Measurements from ENCODE around the gene COG5.
A peak's percentile ranks its signal among the peaks of the same experiment; 100 is the strongest.

COG5 gene

DNA sequence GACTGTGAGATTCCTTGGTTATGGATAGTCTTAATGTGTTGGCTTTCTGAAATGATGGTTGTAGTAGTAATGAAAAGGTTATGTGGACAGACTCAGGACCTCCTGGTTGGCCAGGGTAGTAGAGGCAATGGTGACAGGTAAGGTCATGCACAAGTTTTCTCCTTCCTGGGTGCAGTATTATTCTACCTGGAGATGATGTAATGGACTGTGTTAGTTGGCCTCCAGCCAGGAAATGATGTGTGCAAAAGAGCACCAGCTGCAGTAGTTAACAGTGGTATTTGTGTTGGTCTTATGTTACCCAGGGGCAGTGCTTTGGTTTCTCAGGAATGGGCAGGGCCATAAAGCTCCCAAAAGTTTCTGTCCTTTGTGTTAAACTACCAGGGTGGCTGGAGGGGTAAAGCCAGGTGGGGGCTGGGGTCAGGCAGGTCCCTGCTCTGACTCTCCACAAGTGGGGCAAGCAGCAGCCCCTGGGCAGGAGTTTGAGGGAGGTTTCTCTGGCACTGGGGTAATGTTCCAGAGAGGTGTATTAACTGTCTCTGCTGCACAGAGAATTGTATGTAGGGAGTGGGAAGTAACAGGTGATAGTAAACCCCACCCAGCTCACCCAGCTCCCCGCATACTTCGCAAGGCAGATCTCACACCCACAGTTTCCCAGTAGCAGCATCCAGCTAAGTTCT lies 57.6 kb downstream of the COG5 start:
- DNase-seq, result no peak

DNA sequence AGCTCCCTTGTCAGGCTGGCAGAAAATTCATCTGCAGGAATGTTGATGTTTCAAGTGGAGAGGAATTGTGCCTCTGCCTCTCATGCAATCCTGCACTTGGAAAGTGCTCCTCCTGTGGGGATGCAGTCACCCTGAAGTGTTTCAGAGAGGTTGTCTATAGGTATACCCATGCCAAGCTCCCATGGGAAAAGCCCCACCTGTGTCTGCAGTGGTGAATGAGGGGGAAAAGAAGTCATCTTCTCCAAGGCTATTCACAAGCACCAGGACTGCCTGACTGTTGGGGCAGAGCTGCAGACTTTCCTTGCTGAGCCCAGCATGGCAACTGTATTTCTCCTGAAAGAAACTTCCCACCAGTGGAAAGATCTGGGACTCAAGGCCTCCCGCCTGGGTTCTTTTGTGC lies 58.4 kb downstream of the COG5 start:
- no peak for DNase-seq

DNA sequence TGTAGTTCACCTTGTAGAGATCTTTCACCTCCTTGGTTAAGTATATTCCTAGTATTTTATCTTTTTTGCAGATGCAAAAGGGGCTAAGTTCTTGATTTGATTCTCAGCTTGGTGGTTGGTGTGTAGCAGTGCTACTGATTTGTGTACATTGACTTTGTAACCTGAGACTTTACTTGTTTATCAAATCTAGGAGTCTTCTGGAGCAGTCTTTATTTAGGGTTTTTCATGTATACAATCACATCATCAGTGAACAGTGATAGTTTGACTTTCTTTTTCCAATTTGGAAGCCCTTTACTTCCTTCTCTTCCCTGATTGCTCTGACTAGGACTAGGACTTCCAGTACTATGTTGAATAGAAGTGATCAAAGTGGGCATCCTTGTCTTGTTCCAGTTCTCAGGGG lies 60.0 kb downstream of the COG5 start:
- no peak for DNase-seq

DNA sequence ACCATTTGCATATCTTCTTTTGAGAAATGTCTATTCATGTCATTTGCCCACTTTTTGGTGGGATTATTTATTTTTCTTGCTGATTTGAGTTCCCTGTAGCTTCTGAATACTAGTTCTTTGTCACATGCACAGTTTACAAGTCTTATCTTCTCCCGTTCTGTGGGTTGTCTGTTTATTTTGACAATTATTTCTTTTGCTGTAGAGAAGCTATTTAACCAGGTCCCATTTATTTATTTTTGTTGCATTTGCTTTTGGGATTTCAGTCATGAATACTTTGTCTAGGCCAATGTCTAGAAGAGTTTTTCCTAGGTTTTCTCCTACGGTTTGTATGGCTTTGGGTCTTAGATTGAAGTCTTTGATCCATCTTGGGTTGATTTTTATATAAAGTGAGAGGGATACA lies 60.9 kb downstream of the COG5 start:
- DNase-seq, result no peak

DNA sequence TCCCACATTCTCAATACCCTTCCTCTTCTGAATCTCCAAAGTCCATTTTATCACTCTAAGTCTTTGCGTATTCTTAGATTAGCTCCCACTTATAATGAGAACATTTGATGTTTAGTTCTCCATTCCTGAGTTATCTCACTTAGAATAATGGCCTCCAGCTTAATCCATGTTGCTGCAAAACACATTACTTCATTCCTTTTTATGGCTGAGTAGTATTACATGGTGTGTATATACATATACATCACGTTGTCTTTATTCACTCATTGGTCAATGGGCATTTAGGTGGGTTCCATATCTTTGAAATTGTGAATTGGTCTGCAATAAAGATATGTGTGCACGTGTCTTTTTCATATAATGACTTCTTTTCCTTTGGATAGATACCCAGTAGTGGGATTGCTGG lies 61.6 kb downstream of the COG5 start:
- DNase-seq, result no peak

DNA sequence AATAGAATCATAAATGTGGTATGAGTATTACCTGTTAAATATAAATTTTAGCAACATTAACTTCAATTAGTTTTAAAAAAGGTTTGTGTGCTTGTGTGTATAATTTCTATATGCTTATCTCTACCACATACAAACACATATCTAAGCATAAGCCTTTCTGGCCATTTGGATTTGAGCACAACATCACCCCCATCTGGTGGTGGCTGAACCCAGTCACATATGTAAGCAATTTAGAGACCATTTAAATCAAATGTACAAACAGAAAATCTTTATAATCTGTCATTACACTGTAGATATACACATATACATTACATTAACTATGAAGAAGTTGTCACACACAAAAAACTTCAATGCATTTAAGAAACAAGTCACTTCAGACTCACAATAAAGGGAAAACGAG lies 62.1 kb downstream of the COG5 start:
- DNase-seq, result peak; percentile 28

DNA sequence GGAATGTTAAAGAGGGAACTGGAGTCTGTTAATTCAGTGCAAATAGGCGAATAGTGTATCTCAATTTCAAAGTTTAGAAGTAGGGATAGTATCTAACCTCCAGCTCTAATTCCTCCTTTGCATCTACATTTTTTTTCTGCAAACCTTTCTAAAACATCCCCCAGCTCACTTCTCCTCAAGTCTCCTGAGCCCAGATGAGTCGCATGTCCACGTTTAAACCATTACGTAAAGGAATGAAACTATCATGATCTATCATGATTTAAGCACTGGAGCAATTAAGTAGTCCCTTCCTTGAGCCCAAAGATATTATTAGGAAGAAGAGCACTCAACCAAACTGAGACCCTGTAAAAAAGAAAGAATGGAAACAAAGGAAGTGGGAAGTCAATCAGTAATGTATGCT lies 64.0 kb downstream of the COG5 start:
- DNase-seq, result peak; percentile 23

DNA sequence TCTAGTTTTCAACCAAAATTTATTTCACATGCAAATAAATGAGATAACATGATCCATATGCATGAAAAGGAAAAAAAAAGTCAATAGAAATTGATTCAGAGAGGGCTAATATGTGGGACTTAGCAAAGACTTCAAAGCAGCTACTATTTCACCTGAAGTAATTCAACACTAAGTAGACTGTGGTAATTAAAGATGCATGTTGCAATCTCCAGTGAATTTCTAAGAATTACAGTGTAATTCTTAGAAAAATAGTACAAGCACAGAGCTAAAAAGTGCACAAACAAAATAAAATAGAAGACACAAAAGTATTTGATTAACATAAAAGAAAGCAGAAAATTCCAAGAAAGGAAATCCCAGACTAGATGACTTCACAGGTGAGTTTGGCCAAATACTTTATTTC lies 68.2 kb downstream of the COG5 start:
- DNase-seq, result no peak

DNA sequence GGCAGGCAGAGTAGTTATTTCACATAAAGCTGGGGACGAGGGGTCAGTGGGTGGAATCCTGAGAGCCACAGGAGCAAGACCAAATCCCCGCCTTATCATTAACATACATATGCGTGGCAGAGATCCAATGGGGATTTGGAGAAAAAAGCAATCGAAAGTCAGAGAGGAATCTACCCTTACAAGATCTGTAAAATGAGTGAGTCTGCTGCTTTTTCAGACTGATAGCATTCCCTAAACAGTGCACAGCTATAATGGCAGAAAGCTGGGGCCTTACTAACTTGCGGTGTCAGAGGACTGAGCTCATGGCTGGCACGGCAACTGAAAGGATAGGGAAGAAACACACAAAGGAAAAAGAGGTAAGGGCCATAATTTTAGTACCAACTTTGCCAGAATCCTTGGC lies 68.8 kb downstream of the COG5 start:
- DNase-seq, result no peak

DNA sequence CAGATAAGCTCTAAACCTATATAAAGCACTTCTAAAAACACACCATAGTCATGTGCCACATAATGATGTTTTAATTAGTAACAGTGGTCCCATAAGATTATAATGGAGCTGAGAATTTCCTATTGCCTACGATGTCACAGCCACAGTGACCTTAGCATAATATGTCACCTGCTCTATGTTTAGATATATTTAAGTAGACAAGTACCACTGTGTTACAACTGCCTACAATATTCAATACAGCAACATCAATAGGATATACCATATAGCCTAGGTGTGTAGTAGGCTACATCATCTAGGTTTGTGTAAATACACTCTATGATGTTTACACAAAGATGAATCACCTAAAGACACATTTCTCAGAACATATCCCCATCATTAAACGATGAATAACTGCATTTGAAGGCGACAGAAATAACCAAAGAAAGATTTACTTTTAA lies 69.4 kb downstream of the COG5 start:
- DNase-seq, result no peak

DNA sequence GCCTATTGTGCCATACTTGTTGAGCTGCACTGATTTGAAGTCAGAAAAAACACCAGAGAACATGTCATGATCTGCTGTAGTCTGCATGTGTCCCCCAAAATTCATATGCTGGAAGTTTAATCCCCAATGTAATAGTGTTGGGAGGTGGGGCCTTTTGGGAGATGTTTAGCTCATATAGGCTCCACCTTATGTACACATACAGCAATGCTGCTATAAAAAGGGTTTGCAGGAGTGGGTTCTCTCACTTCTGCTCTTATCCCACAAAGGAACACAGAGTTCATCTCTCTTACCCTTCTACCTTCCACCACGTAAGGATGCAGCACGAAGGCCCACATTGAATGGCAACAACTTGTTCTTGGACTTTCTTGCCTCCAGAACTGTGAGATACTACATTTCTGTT lies 70.8 kb downstream of the COG5 start:
- no peak for DNase-seq

DNA sequence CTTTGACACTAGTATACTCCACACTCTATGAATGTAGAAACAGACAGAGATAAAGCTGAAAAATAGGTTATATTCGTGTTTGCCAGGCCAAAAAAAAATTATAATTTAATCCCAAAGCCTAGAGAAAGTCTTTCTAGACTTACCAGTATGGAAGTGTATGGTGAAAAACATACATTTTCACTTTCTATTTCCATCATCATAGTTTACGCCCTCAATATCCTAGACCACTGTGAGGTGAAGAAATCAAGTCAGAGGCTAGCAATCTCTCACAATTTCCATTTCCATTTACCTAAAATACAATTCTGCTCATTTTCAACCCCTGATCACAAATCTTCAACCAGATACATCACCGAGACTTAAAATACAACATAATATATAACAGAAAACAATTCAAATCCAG lies 77.7 kb downstream of the COG5 start:
- DNase-seq, result no peak

DNA sequence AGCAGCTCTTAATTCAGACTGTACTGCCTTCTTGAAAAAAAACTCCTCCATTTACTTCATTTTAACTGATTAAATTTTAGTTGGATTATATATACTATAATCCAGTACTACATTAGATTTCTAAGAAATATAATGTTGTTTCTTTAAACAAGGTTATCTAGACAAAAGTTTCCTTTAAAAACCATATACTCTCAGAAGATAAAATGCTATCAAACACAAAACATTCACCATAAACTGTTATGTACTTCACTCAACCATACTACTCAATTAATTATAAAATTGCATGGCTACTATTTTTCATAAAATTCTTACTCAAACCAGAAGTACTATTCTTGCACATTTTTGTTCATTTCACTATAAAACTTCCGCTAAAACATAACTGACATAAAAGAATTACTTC lies 81.1 kb downstream of the COG5 start:
- DNase-seq, result no peak

DNA sequence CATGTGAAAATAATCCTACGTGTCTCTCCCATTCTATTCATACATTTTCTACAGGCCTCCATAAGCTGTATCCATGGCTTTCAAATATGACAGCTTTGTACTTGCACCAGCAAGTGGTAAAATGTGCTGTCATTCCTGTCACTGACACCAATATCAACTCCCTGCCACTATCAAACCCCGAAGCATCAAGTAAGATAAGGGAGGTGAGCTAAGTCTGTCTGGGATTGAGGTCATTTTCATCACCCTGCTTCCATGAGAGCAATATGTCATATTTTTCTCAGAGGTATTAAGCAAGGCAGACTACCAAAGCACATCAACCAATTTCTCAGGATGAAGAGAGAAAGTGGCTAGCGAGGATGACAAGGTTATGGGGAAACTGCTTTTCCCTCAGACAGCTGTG lies 82.8 kb downstream of the COG5 start:
- no peak for DNase-seq

DNA sequence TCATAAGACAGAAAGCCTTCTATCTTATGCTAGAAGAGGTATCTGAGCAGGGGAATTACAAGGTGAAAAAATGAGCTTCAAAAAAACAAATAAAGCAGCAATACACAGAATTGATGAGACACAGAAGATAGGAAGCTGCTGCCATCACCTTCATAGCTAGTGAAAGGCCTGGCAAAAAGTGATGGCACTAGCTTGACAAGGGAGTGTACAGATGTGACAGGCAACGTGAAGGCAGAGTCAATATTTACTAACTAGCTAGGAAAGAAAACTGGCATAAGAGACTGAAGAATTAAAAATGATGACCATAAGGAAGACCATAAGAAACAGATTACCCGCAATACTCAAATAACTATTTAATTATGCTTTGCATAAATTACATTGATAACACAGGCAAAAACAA lies 84.4 kb downstream of the COG5 start:
- no peak for DNase-seq

DNA sequence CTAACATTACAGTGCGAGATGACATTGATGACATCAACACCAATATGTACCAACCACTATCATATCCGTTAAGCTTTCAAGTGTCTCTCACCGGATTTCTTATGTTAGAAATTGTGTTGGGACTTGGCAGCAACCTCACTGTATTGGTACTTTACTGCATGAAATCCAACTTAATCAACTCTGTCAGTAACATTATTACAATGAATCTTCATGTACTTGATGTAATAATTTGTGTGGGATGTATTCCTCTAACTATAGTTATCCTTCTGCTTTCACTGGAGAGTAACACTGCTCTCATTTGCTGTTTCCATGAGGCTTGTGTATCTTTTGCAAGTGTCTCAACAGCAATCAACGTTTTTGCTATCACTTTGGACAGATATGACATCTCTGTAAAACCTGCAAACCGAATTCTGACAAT lies 89.6 kb downstream of the COG5 start:
- DNase-seq, result no peak

DNA sequence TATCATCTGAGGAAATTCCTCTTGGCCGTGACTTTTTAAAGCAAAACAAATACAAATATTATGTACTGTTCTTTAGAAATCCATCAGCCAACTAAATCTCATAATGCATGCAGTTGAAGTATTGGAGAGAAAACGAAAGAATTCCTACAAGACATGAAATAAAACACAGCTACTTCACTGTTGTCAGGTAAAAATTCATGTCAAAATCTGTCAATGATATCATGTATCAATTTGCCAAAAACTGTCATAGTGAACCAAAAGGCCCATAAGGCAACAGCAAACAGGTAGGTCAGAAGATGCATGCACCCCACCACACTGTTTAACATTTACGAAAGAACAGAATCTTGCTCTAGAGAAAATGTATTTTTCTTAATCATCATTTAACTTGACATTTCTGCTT lies 91.6 kb downstream of the COG5 start:
- DNase-seq, result no peak

DNA sequence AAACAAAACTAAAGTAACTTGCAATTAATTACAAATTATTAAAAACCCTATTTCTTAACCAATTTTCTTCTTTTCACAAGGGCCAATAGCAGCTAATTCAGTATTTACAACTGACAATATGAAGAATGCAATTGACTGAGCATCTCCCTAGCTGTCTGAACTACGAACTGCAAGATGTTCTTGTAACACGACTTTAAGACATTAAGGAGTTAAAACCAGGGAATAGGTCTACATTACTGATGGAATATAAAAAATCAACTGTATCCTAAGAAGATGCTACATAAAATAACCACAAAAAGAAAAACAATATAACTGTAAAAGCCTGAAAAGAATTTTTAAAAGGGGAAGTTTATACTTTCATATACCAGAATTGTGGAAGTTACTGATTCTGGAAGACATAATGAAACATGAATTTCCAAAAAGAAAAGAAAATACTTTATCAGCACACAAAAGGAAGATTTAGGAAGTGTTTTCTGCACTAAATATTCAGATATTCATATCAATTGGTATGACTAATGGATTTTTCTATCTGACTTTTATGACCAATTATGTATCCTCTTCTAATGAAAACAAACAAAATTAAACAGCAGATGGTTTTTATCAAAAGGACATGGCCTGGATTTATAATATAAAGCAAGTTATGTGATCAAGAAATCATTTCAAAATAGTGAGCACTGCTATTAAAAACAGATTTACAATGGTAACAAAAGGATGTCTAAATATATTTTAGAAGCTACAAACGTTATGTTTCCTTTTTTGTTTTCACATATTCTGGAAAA lies 92.2 kb downstream of the COG5 start:
- no peak for DNase-seq

DNA sequence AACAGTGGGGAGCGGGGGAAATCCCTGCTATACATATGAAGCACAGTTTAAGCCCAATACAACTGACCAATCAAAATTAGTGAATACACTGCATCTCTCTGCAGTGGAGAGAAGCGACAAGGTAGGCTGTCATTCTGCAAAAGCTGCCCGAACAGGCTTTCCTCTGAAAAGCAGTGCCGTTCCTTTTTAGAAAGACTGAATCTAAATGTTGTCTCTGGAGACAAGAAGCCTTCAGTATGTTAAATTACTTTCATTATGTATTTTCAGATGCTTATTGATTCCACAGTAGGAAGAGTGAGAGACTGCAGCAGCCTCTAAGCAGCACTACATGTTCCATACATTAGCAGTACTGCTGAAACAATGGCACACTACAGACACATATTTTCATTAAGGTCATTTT lies 93.8 kb downstream of the COG5 start, which contains the start of gene GPR22:
GPR22 (plus strand) TSS at position 129 of the 400 bp plus-strand sequence. CDS start 4,004 bp downstream, outside the sequence.
- no peak for DNase-seq

DNA sequence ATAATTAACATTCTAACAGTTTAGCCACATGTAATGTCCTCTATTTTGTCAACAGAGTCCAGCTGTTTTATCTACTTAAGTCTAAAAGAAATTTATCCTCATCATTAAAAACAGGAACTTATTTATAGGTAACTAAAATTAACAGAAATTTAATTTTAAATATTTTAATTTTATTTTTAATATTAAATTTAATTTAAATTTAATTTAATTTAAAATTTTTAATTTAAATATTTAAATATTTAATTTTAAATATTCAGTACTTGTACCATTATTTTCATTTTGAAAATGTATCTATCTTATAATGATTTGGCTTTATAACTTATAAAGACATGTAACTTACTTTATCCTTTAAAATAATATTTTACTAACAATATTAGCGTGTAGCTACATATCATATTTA lies 94.9 kb downstream of the COG5 start:
- DNase-seq, result no peak

DNA sequence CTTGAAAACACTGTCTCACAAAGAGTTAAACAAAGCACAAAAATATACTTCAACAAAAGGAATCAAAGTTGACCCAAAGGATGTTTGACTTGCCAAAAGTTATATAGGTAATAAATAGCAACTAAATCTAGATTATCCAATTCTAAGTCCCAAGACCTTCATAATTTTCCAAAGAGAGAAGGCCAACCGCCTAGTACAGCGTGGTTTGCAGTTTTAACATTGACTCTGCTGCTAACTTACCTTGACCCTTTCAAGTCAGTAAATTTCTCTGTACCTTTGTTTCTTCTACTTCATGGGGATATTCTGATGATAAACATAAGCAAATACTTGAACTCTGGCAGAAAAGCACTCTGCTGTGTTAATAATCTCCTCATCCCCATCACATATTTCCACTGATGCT lies 95.7 kb downstream of the COG5 start:
- DNase-seq, result no peak

DNA sequence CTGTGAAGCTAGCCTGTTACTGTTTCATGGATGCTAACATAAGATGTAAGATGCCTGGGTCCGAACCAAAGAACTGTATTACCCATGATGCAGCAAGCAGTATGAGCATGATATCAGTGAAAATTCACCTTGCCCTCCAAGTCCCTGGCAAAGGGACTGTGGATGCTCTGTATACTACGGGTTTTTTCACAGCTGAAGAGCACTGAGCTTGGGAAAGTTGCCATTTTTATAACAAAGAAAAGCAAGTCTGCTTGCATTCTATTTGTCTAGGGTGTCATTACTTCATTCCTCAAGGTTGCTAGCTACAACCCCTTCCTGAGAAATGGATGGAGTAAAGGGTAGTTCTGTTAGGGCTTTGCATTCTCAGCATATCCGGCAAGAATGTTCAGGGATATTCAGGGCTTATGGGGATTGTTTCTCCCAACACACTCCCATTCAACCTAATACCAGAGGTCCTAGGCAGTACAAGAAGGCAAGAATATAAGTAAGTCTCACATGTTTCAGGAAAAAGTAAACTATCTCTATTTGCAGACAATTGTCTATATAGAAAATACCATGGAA lies 99.0 kb downstream of the COG5 start:
- no peak for DNase-seq

DNA sequence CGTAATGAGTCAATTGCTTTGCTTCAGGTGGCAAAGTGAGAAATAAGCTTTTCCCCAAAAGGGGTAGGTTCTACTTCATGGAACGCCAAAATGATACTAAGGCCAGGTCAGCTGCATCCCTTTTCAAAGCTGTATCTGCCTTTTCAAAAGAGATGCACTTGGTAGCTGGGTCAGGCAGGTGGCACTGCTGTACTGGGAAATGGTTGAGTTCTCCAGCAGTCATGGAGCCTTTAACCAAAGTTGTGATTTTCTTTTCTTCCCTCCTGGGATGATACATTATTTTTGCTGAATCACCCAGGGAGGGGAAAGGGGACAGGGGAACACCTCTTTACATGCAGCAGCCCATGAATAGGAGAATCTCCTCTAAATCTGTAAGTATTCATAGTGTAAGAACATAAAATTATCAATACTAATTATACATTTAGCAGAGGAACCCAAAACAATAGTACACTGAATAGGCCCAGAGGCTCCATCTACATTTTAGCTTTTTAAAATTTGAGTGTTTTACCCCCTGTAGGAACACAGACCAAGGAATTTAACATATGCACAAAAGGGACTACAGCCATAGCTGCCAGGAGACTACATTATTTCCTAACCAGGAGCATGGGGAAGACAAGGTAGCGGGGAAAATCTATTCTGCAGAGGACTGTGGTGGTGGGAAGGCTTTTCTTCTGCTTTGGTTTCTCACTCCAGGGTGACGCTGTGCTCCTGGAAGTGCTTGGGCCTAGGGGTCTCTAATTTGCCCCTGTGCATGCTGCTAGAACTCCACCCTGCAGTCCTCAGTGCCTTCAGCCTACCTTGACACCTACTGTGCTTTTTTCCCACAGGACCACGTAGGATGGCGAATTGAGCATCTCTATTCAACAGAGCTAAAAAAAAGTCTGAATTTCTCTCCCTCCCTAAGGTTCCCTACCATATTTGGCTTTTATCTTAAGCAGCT lies 100.3 kb downstream of the COG5 start:
- peak; percentile 72 for DNase-seq

Data from fibroblast of skin of abdomen (primary cell).